ENCODE data around the gene ERCC3.
"Not testable (repeated sequence)": the region's sequence is repeated elsewhere in the genome, so short reads cannot be mapped to it uniquely, and the experiment has no call there.

The ERCC3 gene

DNA sequence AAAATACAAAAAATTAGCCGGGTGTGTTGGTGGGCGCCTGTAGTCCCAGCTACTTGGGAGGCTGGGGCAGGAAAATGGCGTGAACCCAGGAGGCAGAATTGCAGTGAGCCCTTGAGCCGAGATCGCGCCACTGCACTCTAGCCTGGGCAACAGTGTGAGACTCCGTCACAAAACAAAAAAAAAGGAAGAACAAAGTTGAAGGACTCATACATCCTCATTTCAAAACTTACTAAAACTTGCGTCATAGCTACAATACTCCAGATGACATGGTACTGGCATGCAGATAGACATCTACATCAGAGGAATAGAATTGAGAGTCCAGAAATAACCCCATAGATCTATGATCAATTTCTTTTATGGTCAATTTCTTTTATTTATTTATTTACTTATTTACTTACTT, 60.2 kb downstream of the ERCC3 start:
- intact Hi-C loops (cut with DNase I): no loop called here
- no peak for DNase-seq

GRCh38 chr2:127231130-127231865, 62.6 kb downstream of the ERCC3 start:
- intact Hi-C loops (cut with DNase I): no loop called here
- DNase-seq: no peak

- DNase-seq: no peak
- intact Hi-C loops (cut with DNase I): no loop called here
Observed at GRCh38 chr2:127229555-127229954, 64.4 kb downstream of the ERCC3 start.

DNA sequence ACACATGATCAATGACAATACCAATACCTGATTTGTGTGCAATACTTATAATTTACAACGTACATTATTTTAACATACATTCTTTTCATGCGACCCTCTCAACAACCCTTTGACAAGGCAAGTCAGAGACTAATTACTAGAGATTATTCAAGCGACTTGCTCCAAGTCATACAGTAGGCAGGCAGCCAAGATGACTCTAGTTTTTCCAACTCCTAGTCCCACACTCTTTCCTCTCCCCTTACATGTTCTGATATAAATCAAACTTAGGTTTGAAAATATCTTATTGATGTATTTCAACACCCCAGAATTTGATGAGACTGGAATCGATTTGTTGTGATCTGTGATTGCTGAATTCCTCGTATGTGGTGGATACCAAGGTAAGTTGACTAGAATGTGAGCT, 65.8 kb downstream of the ERCC3 start:
- intact Hi-C loops (cut with DNase I): no loop called here
- DNase-seq: no peak

GRCh38 chr2:127227264-127227660, 66.7 kb downstream of the ERCC3 start:
- intact Hi-C loops (cut with DNase I); DNase-seq: not testable (repeated sequence)

DNA sequence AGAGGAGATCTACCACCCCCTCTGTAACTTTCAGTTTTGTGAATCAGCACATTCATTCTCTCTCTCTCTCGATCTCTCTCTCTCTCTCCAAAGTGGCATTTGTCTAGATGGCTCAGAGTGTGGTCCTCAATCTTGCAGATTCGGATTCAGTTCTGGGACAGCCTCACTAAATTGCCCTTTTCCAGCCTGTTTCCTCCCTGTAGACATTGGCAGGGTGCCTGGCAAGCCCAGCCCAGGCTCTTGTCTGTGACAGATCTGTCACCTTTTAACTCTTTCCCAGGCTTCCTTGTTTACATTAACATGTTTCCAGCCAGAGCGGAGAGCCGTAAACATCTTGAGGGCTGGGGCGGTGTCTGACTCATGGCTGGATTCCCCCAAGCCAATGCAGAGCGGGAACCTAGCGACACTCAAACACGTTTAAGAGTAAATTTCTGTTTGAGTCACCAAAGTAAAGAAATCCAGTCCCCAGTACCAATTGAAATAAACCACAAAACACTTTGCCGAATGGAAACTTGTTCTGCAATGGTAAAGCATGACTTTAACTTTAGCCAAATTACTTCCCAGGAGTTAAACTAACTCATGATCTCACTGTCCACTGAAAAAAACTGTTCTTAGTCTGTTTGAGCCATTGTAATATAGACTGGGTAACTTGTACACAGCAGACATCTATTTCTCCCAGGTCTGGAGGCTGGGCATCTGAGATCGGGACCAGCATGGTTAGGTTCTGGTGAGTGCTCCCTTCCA, 67.3 kb downstream of the ERCC3 start:
- DNase-seq: no peak
- intact Hi-C loops (cut with DNase I): no loop called here

- intact Hi-C loops (cut with DNase I): no loop called here
- no peak for DNase-seq
Observed at GRCh38 chr2:127226132-127226519, 67.8 kb downstream of the ERCC3 start.

- no peak for DNase-seq
- intact Hi-C loops (cut with DNase I): no loop called here
Observed at GRCh38 chr2:127225186-127225960, 68.6 kb downstream of the ERCC3 start.

GRCh38 chr2:127224135-127224534, 69.8 kb downstream of the ERCC3 start:
- DNase-seq; intact Hi-C loops (cut with DNase I): not testable (repeated sequence)

DNA sequence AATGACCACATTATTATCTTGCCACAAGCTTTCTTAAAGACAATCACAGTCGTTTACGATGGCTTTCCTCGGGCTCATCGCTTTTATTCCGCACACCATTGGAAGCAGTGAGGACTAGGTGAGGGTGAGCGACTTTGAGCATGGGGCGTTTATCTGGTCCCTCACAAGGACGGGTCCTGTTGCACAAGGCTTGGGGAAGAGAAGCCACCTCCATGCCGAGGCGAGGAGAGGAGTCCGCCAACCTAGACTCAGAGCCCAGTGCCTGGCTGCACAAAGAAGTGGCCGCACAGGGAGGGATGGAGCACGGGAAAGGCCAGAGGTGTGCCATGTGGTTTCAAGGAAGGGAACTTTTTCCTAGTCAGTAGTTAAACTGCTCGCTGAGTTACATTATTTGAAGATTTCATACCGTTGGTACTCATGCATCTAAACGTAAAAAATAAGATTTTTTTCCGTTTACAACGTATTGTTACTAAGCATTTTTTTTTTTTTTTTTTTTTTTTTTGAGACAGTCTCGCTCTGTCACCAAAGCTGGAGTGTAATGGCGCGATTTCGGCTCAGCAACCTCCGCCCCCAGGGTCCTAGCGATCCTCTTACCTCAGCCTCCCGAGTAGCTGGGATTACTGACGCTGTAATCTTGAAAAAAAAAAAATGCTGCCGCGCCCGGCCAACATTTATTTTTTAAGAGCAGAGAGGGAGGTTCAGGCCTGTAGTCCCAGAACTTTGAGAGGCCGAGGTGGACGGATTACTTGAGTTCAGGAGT, 73.0 kb downstream of the ERCC3 start:
- peak in 2 of 42 donors; percentile 4 to 7 for DNase-seq
- intact Hi-C loops (cut with DNase I): no loop called here

- DNase-seq: peak in 4 of 42 donors; percentile 16 to 50 (median 22)
- intact Hi-C loops (cut with DNase I): no loop called here
Observed at GRCh38 chr2:127220102-127220767, 73.7 kb downstream of the ERCC3 start, which contains the start of gene CYP27C1. Gene CYP27C1 (minus strand): TSS chr2:127220299. CDS start chr2:127220270, 29 bp downstream.

DNA sequence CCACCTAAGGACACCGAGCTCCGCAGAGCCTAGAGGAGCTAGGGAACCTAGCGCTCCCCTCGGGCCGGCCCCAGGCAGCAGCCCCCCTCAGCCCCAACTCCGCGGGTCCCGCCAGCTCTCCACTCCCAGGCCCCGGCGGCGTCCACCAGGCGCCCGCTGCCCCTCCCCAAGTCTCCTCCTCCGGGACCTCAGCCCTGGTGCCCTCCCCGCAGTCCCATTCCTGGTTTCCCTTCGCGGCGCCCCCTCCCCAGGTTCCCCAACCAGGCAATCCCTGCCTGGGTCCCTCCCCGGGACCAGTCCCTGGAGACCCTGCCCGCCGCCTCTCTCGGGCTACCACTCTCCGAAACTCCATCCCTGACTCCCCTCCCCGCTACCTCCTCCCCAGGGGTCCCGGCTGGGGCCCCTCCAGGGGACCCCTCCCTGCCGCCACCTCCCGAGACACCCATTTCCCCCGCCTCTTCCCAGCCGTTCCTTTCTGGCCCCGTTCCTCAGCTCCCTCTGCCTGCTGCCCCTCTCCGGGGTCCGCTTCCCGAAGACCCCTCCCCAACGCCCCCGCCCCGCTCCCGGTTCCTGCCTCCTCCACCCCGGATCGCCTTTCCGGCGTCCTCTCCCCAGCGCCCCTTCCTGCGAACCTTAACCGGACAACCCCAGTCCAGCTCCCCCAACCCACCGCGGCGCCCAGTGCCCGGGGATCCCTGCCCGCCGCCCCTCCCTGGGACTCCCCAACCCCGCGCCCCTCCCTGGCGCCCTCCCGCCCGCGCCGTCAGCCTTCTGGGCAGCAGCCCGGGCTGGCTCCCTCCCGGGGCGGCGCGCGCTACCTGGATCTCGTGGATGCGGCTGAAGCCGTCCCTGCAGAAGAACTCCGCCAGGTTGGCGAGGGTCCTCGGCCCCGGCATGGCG, 74.5 kb downstream of the ERCC3 start:
- peak in 3 of 42 donors; percentile 17 to 26 (median 23) for DNase-seq
- intact Hi-C loops (cut with DNase I): no loop called here

- no peak for DNase-seq
- intact Hi-C loops (cut with DNase I): no loop called here
Observed at GRCh38 chr2:127218812-127219170, 75.2 kb downstream of the ERCC3 start.

- intact Hi-C loops (cut with DNase I): no loop called here
Observed at GRCh38 chr2:127217470-127218325, 76.2 kb downstream of the ERCC3 start.

DNA sequence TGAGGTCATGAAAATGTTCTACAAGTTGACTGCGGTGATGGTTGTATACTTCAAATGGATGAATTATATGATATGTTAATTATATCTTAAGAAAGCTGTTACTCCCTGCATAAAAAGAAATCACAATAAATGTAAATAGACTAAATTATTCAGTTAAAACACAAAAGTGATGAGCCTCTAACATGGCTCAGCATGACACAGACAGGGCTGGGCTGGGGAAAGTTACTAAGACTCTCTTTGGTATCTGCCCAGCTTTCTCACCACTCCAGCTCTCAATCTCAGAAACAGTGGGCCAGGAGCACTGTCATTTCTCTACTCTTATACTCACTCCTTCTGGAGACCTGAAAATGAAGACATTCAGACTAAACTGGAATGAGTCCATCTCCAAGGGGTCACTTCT, 77.4 kb downstream of the ERCC3 start:
- DNase-seq: no peak
- intact Hi-C loops (cut with DNase I): no loop called here

More at GRCh38 chr2:127217470-127218325, 76.2 kb downstream of the ERCC3 start:
- DNase-seq: no peak

DNA sequence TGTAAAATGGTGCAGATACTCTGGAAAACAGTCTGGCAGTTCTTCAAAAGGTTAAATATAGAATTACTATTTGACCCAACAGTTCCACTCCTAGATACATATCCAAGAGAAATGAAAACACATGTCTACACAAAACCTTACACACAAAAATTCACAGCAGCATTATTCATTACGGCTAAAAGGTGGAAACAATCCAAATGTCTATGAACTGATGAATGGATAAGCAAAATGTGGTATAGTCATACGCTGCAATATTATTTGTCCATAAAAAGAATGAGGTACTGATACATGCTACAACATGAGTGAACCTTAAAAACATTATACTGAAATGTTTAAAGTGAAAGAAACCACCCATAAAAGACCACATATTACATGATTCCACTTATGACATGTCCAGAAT, 77.8 kb downstream of the ERCC3 start:
- no peak for DNase-seq
- intact Hi-C loops (cut with DNase I): no loop called here

- DNase-seq; intact Hi-C loops (cut with DNase I): not testable (repeated sequence)
Observed at GRCh38 chr2:127214201-127214600, 79.7 kb downstream of the ERCC3 start.

All from head of caudate nucleus (tissue), 42 donors.